Testis (tissue), 3 donors: ENCODE results near the gene MINDY4. TPM values are rescaled to one million over a fixed set of nuclear protein-coding genes. Genes with fewer than 3 reads are reported as not detected.

ENCODE experiments used
- DNase-seq: peaks from one replicate; pipeline ENCODE4 v3.0.0-alpha.2; 2019
- H3K27ac ChIP-seq, 2 donors: fragments of 200-600 bp; sonication (generic); one replicate each; pipeline ENCODE4 v1.5.1; 2019
- H3K27me3 ChIP-seq: fragments of 200-600 bp; sonication (generic); one replicate; pipeline ENCODE4 v1.5.1; 2019
- H3K36me3 ChIP-seq: fragments of 200-600 bp; sonication (generic); one replicate; pipeline ENCODE4 v1.5.1; 2017; ENCODE audit warnings: low read depth; ENCODE audit errors: missing control alignments
- H3K4me1 ChIP-seq: fragments of 200-600 bp; sonication (generic); one replicate; pipeline ENCODE4 v1.5.1; 2019
- H3K4me3 ChIP-seq, 2 donors: fragments of 200-600 bp; sonication (generic); one replicate each; pipeline ENCODE4 v1.5.1; 2017 to 2019
- H3K9me3 ChIP-seq: fragments of 200-600 bp; sonication (generic); one replicate; pipeline ENCODE4 v1.5.1; 2017
- CTCF ChIP-seq, 3 experiments: fragments of 450-650 bp in 2 of 3; fragments of 200-600 bp in 1 of 3; sonication (generic) in 1 of 3; IDR thresholded peaks; one replicate each; pipeline ENCODE4 v1.5.1; 2016 to 2019; ENCODE audit warnings: antibody characterized with exemption in 3 of 3, mild to moderate bottlenecking in 2 of 3, moderate library complexity in 1 of 3
- POLR2A ChIP-seq: fragments of 450-650 bp; IDR thresholded peaks from one replicate; pipeline ENCODE4 v1.6.1; 2017; ENCODE audit warnings: antibody characterized with exemption, mild to moderate bottlenecking, moderate library complexity
- WGBS, 2 donors: methylation state at CpG; one replicate each; pipeline ENCODE4 v1.1.5; 2018; 5-methylcytosine and 5-hydroxymethylcytosine counted together
- intact Hi-C: fragments of 100-400 bp; cut with DNase I; formaldehyde crosslinking; loops from one replicate; pipeline ENCODE4 v1.15.1; 2023; ENCODE audit warnings: low total_unique reads
- polyA plus RNA-seq: library from polyadenylated mRNA; stranded (reverse); fragments of 350-450 nt; fragmentation: Illumina TruSeq; extraction: RNeasy Lipid Tissue Mini Kit (QIAGEN cat#74804); gene quantifications from one replicate; pipeline ENCODE4 v1.2.3, GENCODE V29; 2014; ENCODE audit warnings: low read depth, low replicate concordance; ENCODE audit not compliant: insufficient read depth
- total RNA-seq, 2 donors: library from RNA; depleted of rRNA; stranded (reverse); fragments of >200 nt; gene quantifications; one replicate each; pipeline ENCODE4 v1.2.3, GENCODE V29; 2016

The MINDY4 gene
- total and polyA plus RNA-seq, 3 donors from 2014 or later, result 25.3 to 51.7 (median 47.6) TPM

GRCh38 chr7:30906515-30907240, 135.5 kb downstream of the MINDY4 start:
- TF ChIP-seq POLR2A (no peak), CTCF (IDR thresholded peaks at IDR 0.05) (no peak)
- no peak overlapping the region for H3K4me3 ChIP-seq
- H3K4me1 ChIP-seq, result peaks cover 16% of the 10 kb centered on the region
- no peak for DNase-seq
- intact Hi-C loops, result no loop called here
- H3K9me3 ChIP-seq, result no peaks in the 10 kb centered on the region
- no peak overlapping the region for H3K27ac ChIP-seq
- 64 to 87% methylated on average over 11 of the region's 11 CpGs for WGBS, 2 donors
- H3K36me3 ChIP-seq, result no peaks in the 10 kb centered on the region
- H3K27me3 ChIP-seq, result no peaks in the 10 kb centered on the region

- Histone ChIP-seq H3K9me3 (no peaks in the 10 kb centered on the region), H3K27ac (no peak overlapping the region), H3K4me3 (no peak overlapping the region), H3K4me1 (peaks cover 16% of the 10 kb centered on the region), H3K36me3 (no peaks in the 10 kb centered on the region), H3K27me3 (no peaks in the 10 kb centered on the region)
- WGBS, 2 donors, result 62 to 69% methylated on average over 7 to 9 of the region's 14 CpGs
- intact Hi-C loops, result no loop called here
- DNase-seq, result no peak
- TF ChIP-seq CTCF (IDR thresholded peaks at IDR 0.05), result no peak
- no peak for TF ChIP-seq POLR2A
These were observed 136.5 kb downstream of the MINDY4 start for GRCh38 chr7:30907527-30908267.

- WGBS, 2 donors, result 93 to 99% methylated on average over 10 of the region's 10 CpGs
- intact Hi-C loops, result no loop called here
- Histone ChIP-seq H3K36me3 (no peaks in the 10 kb centered on the region), H3K27me3 (no peaks in the 10 kb centered on the region), H3K4me1 (peaks cover 16% of the 10 kb centered on the region), H3K4me3 (no peak overlapping the region), H3K27ac (no peak overlapping the region), H3K9me3 (no peaks in the 10 kb centered on the region)
- no peak for TF ChIP-seq POLR2A
- TF ChIP-seq CTCF (IDR thresholded peaks at IDR 0.05), result no peak
- no peak for DNase-seq
These were observed 137.5 kb downstream of the MINDY4 start for GRCh38 chr7:30908681-30909080.

- no peak for TF ChIP-seq CTCF (IDR thresholded peaks at IDR 0.05)
- no peak for TF ChIP-seq POLR2A
- Histone ChIP-seq H3K4me1 (peaks cover 16% of the 10 kb centered on the region), H3K9me3 (no peaks in the 10 kb centered on the region), H3K36me3 (no peaks in the 10 kb centered on the region), H3K4me3 (no peak overlapping the region), H3K27me3 (no peaks in the 10 kb centered on the region), H3K27ac (no peak overlapping the region)
- intact Hi-C loops, result no loop called here
- 80 to 93% methylated on average over 1 to 6 of the region's 6 CpGs for WGBS, 2 donors
- DNase-seq, result no peak
These were observed 138.2 kb downstream of the MINDY4 start for GRCh38 chr7:30909431-30909830.
